GM18907 (cell line): ENCODE measurements around the gene KIF15.
"Not testable (repeated sequence)": the region's sequence is repeated elsewhere in the genome, so short reads cannot be mapped to it uniquely, and the experiment has no call there.

ENCODE experiments used
- ATAC-seq: cut with Tn5 transposase; IDR thresholded peaks from one replicate; pipeline ENCODE4 v1.9.1; 2021; ENCODE audit warnings: mild to moderate bottlenecking, moderate library complexity; ENCODE audit not compliant: unreplicated experiment

The KIF15 gene

GRCh38 chr3:44761424-44762169, at the start of gene KIF15, which contains the start of gene KIAA1143:
Gene KIF15 (plus strand): TSS chr3:44761794. CDS start chr3:44761866, 72 bp downstream.
Gene KIAA1143 (minus strand): TSS chr3:44761619. CDS start chr3:44761602, 17 bp downstream.
- peak; percentile 93 for ATAC-seq

GRCh38 chr3:44712455-44713075, 49.0 kb upstream of the KIF15 start, which contains the start of gene ZNF502:
Gene ZNF502 (plus strand): TSS chr3:44712660. CDS start chr3:44720262, 7,602 bp downstream.
- ATAC-seq: no peak

- ATAC-seq: no peak
Observed at GRCh38 chr3:44721231-44722102, 40.1 kb upstream of the KIF15 start.

- ATAC-seq: no peak
Observed at GRCh38 chr3:44722103-44722401, 39.5 kb upstream of the KIF15 start.

GRCh38 chr3:44729384-44729910, 32.1 kb upstream of the KIF15 start, which contains the start of gene ZNF501:
Gene ZNF501 (plus strand): TSS chr3:44729635. CDS start chr3:44734422, 4,787 bp downstream.
- ATAC-seq: peak; percentile 93

- ATAC-seq: no peak
Observed at GRCh38 chr3:44734646-44735168, 26.9 kb upstream of the KIF15 start.

GRCh38 chr3:44761101-44761423, 532 bp upstream of the KIF15 start:
- ATAC-seq: no peak

GRCh38 chr3:44762170-44762677, 630 bp downstream of the KIF15 start:
- ATAC-seq: peak; percentile 6

- ATAC-seq: no peak
Observed at GRCh38 chr3:44762690-44763089, 1.1 kb downstream of the KIF15 start.

- no peak for ATAC-seq
Observed at GRCh38 chr3:44764248-44764647, 2.7 kb downstream of the KIF15 start.

- no peak for ATAC-seq
Observed at GRCh38 chr3:44771424-44772098, 10.0 kb downstream of the KIF15 start.

GRCh38 chr3:44772099-44772442, 10.5 kb downstream of the KIF15 start:
- no peak for ATAC-seq

GRCh38 chr3:44782891-44783290, 21.3 kb downstream of the KIF15 start:
- ATAC-seq: no peak

- no peak for ATAC-seq
Observed at GRCh38 chr3:44795197-44795596, 33.6 kb downstream of the KIF15 start.

- no peak for ATAC-seq
Observed at GRCh38 chr3:44802011-44802410, 40.4 kb downstream of the KIF15 start.

- peak; percentile 89 for ATAC-seq
Observed at GRCh38 chr3:44803298-44803697, 41.7 kb downstream of the KIF15 start.

GRCh38 chr3:44805960-44806359, 44.4 kb downstream of the KIF15 start:
- ATAC-seq: no peak

- no peak for ATAC-seq
Observed at GRCh38 chr3:44814751-44815150, 53.2 kb downstream of the KIF15 start.

- not testable (repeated sequence) for ATAC-seq
Observed at GRCh38 chr3:44816334-44816733, 54.7 kb downstream of the KIF15 start.

- not testable (repeated sequence) for ATAC-seq
Observed at GRCh38 chr3:44821206-44821605, 59.6 kb downstream of the KIF15 start.
